ENCODE data around the gene OR52H1.

GRCh38 chr11:5500393-5500801 lies 47.9 kb downstream of the OR52H1 start:
- TF ChIP-seq, protein P1, sequence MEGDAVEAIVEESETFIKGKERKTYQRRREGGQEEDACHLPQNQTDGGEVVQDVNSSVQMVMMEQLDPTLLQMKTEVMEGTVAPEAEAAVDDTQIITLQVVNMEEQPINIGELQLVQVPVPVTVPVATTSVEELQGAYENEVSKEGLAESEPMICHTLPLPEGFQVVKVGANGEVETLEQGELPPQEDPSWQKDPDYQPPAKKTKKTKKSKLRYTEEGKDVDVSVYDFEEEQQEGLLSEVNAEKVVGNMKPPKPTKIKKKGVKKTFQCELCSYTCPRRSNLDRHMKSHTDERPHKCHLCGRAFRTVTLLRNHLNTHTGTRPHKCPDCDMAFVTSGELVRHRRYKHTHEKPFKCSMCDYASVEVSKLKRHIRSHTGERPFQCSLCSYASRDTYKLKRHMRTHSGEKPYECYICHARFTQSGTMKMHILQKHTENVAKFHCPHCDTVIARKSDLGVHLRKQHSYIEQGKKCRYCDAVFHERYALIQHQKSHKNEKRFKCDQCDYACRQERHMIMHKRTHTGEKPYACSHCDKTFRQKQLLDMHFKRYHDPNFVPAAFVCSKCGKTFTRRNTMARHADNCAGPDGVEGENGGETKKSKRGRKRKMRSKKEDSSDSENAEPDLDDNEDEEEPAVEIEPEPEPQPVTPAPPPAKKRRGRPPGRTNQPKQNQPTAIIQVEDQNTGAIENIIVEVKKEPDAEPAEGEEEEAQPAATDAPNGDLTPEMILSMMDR (IDR thresholded peaks at IDR 0.05): no peak
- no peak for TF ChIP-seq POLR2A (IDR thresholded peaks at IDR 0.05)

Data from uterus (tissue), 2 donors.